Lower lobe of right lung (tissue), 2 donors: ENCODE results near the gene MCM3AP. TPM values are rescaled to one million over a fixed set of nuclear protein-coding genes. Genes with fewer than 3 reads are reported as not detected.

Experiments used
- ATAC-seq, 2 donors: fragments of 200-7000 bp; cut with Tn5 transposase; one replicate each; pipeline ENCODE4 v1.9.1; 2020 to 2022; ENCODE audit warnings: mild to moderate bottlenecking in 2 of 2, moderate library complexity in 2 of 2
- DNase-seq: peaks from one replicate; pipeline ENCODE4 v3.0.0-alpha.2; 2020
- H3K27ac ChIP-seq: fragments of 200-600 bp; one replicate; pipeline ENCODE4 v1.8.0; 2022
- H3K27me3 ChIP-seq: fragments of 200-600 bp; one replicate; pipeline ENCODE4 v1.8.0; 2022; ENCODE audit warnings: low read depth
- H3K36me3 ChIP-seq: fragments of 200-600 bp; one replicate; pipeline ENCODE4 v1.8.0; 2022; ENCODE audit warnings: mild to moderate bottlenecking
- H3K4me1 ChIP-seq: fragments of 200-600 bp; one replicate; pipeline ENCODE4 v1.8.0; 2022
- H3K4me3 ChIP-seq: fragments of 200-600 bp; one replicate; pipeline ENCODE4 v1.8.0; 2022; ENCODE audit warnings: mild to moderate bottlenecking
- H3K9me3 ChIP-seq: fragments of 200-600 bp; one replicate; pipeline ENCODE4 v1.8.0; 2022
- intact Hi-C: fragments of 100-400 bp; cut with DNase I; formaldehyde crosslinking; loops from one replicate; pipeline ENCODE4 v1.11.0; 2022
- total RNA-seq: library from RNA; stranded (reverse); fragmentation: NEBNext Ultra II Directional; extraction: Animal tissue kit (Norgen Biotek cat#: 25700); gene quantifications from one replicate; pipeline ENCODE4 v1.2.1, GENCODE V29; 2021
- TF ChIP-seq, protein P1 (sequence below): fragments of 200-600 bp; IDR thresholded peaks from one replicate; pipeline ENCODE4 v1.8.0; 2022; ENCODE audit warnings: antibody characterized with exemption, mild to moderate bottlenecking
- donor health status: DM: no; HTN: yes; CAD: no; lungs with severe emphysema.

Gene MCM3AP
- total RNA-seq, 1 donor from 2014 or later, result 96.2 TPM

DNA sequence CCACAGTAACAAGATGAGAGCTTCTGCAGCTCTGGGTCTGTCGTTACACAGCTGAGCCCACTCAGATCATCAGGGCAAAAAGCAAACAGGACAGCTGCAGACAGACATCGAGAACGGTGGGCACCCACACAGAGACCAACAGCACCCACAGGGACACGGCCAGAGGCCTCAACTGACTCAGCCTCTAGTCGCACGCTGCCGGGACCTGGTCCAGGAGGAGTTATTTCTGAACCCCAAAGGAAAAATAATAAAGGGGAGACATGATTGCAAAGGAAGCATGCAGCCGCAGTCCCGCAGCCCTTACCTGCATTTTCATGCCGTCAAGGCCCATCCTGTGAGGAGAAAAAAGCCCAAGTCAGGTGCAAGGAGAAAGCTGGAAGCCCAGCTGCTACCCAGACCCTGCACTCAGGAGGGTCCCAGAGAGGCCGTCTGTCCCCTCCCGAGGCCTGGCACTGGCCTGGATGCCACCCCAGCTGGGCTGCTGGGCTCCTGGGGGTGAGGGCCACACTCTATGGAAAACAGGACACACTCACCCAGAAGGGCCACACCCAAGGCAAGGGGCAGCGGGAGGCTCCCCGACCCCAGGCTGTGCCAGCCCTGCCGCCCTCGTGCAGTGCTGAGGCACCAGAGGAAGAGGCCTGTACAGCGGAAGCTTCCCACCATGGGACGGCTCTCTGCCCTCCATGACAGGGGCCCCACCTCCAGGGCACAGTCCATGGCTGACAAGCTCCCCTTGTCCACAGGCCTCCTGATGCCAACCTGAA, 72.5 kb downstream of the MCM3AP start:
- peaks cover 87% of the 10 kb centered on the region for H3K36me3 ChIP-seq

DNA sequence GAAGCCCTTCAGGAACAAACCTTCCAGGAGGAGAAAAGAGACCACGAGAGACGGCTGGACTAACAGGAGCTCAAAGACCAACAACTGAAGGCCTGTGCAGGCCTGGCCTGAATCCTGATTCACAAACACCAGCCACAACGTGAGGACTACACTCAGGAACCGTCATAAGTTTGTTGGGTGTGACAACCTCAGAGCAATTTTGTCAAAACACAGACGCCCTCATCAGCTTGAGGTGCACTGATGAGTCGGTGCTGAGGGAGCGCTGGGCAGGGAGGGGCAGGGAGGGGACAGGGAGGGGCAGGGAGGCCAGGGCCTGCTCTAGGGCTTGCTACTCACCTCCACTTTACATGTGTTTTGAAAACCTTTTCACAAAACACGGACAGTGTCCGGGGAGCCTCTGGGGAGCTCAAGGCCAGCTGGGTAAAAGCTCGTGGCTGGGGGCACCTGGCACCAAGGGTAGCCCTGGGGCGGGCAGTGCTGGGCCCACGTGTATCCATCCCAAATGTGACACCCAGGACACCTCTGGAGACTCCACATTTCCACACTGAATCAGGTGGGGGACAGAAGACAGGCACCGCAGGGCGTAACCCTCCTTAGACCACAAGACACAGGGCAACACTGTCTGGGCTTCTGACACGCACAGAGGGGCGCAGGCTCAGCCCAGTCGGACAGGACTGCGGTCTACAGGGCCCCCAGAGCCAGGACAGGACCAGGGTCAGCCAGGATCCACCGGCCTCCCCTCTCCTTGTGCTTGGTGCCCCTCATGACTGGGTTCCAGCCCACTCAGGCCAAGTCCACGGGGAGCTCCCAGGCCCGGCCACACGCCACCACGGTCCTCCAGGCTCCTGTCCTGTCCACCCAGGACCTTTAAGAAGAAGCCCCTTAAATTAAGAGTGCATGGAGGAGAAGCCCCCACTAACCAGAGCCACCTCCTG, 73.4 kb downstream of the MCM3AP start:
- Histone ChIP-seq H3K27me3 (no peaks in the 10 kb centered on the region), H3K9me3 (no peaks in the 10 kb centered on the region), H3K36me3 (peaks cover 94% of the 10 kb centered on the region), H3K27ac (no peak overlapping the region), H3K4me1 (peaks cover 3% of the 10 kb centered on the region), H3K4me3 (no peak overlapping the region)
- TF ChIP-seq, protein P1, sequence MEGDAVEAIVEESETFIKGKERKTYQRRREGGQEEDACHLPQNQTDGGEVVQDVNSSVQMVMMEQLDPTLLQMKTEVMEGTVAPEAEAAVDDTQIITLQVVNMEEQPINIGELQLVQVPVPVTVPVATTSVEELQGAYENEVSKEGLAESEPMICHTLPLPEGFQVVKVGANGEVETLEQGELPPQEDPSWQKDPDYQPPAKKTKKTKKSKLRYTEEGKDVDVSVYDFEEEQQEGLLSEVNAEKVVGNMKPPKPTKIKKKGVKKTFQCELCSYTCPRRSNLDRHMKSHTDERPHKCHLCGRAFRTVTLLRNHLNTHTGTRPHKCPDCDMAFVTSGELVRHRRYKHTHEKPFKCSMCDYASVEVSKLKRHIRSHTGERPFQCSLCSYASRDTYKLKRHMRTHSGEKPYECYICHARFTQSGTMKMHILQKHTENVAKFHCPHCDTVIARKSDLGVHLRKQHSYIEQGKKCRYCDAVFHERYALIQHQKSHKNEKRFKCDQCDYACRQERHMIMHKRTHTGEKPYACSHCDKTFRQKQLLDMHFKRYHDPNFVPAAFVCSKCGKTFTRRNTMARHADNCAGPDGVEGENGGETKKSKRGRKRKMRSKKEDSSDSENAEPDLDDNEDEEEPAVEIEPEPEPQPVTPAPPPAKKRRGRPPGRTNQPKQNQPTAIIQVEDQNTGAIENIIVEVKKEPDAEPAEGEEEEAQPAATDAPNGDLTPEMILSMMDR, result no peak
- ATAC-seq, result no peak
- peak; percentile 30 for DNase-seq
- intact Hi-C loops, result no loop called here

More for the DNA sequence above, 72.5 kb downstream of the MCM3AP start:
- H3K4me1 ChIP-seq, result peaks cover 3% of the 10 kb centered on the region
- no peaks in the 10 kb centered on the region for H3K9me3 ChIP-seq
- TF ChIP-seq, protein P1, result no peak
- H3K27ac ChIP-seq, result no peak overlapping the region
- H3K27me3 ChIP-seq, result no peaks in the 10 kb centered on the region
- intact Hi-C loops, result no loop called here
- H3K4me3 ChIP-seq, result no peak overlapping the region
- ATAC-seq (no peak), DNase-seq (peak; percentile 35)

DNA sequence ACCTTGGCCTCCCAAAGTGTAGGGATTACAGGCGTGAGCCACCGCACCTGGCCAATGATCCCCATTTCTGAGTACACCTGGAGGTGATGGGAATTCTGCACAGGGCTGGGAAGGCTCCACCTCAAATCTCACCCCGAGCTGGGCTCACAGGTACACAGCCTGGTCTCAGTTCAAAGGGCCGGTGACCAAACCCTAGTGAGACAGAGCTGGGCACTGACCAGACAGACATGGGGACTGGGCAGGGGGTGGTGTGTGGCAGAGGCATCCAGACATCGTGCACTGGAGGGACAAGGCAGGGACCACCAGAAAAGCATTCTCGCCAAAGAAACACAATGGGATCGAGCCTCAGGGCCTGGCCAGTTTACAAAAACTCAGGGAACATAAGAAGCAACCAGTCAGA, 74.0 kb downstream of the MCM3AP start:
- H3K36me3 ChIP-seq, result peaks cover 98% of the 10 kb centered on the region
- TF ChIP-seq, protein P1, result no peak
- H3K27ac ChIP-seq, result no peak overlapping the region
- intact Hi-C loops, result no loop called here
- H3K4me3 ChIP-seq, result no peak overlapping the region
- H3K27me3 ChIP-seq, result no peaks in the 10 kb centered on the region
- no peaks in the 10 kb centered on the region for H3K9me3 ChIP-seq
- H3K4me1 ChIP-seq, result peaks cover 3% of the 10 kb centered on the region
- ATAC-seq (no peak), DNase-seq (peak; percentile 32)

DNA sequence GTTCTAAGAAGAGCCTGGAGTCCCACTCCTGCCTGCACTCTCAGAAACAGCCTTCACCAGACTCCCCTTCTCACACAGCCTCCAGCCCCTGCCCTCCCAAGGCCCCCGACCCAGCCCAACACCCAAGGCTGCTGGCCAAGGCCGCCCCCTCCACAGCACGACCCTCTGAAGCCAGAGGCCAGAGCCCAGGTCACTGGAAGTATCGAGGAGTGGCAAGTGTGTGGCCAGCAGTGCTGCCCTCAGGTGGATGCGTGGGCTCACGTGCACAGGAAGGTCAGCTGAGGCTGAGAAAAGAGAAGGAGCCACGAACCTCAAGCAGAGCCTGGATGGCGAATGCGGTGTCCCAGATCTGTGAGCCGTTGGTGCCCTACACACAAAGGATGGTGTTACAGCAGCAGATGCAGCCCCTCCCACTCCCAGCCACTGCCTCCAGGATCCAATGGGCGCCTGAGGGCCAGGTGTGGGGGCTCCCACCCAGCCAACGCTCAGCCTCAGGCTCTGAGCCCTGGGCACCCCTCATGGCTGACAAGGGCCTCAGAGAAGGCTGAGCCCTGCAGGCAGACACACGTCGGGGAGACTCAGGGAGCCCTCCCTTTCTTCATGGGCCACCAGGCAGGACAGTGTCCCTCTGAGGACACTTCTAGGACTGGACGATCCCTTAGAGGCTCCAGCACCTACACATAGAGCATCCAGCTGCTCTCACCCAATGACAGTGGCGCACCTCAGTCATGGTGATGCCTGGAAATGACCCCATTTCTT, 74.9 kb downstream of the MCM3AP start:
- H3K27me3 ChIP-seq, result no peaks in the 10 kb centered on the region
- TF ChIP-seq, protein P1, result no peak
- H3K36me3 ChIP-seq, result peaks cover 98% of the 10 kb centered on the region
- intact Hi-C loops, result no loop called here
- H3K4me1 ChIP-seq, result no peaks in the 10 kb centered on the region
- no peak overlapping the region for H3K27ac ChIP-seq
- no peak overlapping the region for H3K4me3 ChIP-seq
- H3K9me3 ChIP-seq, result no peaks in the 10 kb centered on the region
- DNase-seq (peak; percentile 28), ATAC-seq (no peak)
